Tibial nerve (tissue), 4 donors: Measurements from ENCODE around the gene PSMD12. TPM values are rescaled to one million over a fixed set of nuclear protein-coding genes. Genes with fewer than 3 reads are reported as not detected.

ENCODE experiments used
- DNase-seq, 2 donors: peaks; one replicate each; pipeline ENCODE4 v3.0.0-alpha.2; 2019; ENCODE audit warnings: low spot score in 2 of 2
- H3K27ac ChIP-seq, 4 donors: fragments of 200-600 bp; sonication (generic) in 3 of 4; one replicate each; pipeline ENCODE4 v1.5.1; 2017 to 2019; ENCODE audit warnings: mild to moderate bottlenecking in 1 of 4
- H3K27me3 ChIP-seq, 2 donors: fragments of 200-600 bp; sonication (generic) in 1 of 2; one replicate each; pipeline versions ENCODE4 v1.5.1 to v1.6.0; 2017 to 2019
- H3K36me3 ChIP-seq, 3 donors: fragments of 200-600 bp; sonication (generic); one replicate each; pipeline ENCODE4 v1.5.1; 2018 to 2019
- H3K4me1 ChIP-seq, 4 donors: fragments of 200-600 bp; sonication (generic) in 3 of 4; one replicate each; pipeline ENCODE4 v1.5.1; 2017 to 2019
- H3K4me3 ChIP-seq, 4 donors: fragments of 200-600 bp; sonication (generic) in 3 of 4; one replicate each; pipeline ENCODE4 v1.5.1; 2017 to 2019; ENCODE audit warnings: mild to moderate bottlenecking in 1 of 4, moderate library complexity in 1 of 4
- H3K9me3 ChIP-seq, 4 donors: fragments of 200-600 bp; sonication (generic) in 3 of 4; one replicate each; pipeline ENCODE4 v1.5.1; 2017 to 2019
- EP300 ChIP-seq, 2 donors: sonication (generic); formaldehyde crosslinking; IDR thresholded peaks; one replicate each; pipeline ENCODE4 v1.6.1; 2017; ENCODE audit warnings: antibody characterized with exemption in 2 of 2, mild to moderate bottlenecking in 1 of 2
- POLR2A ChIP-seq, 2 donors: fragments of 450-650 bp; IDR thresholded peaks; one replicate each; pipeline ENCODE4 v1.6.1; 2017; ENCODE audit warnings: antibody characterized with exemption in 2 of 2, mild to moderate bottlenecking in 2 of 2, moderate library complexity in 2 of 2
- WGBS, 2 donors: methylation state at CpG; one replicate each; pipeline ENCODE4 v1.1.5; 2018; 5-methylcytosine and 5-hydroxymethylcytosine counted together
- total RNA-seq, 4 donors: library from RNA; depleted of rRNA; stranded (reverse); fragments of >200 nt; gene quantifications; one replicate each; pipeline ENCODE4 v1.1.0, GENCODE V29; 2016
- TF ChIP-seq, protein P1 (sequence below), 5 experiments: fragments of 200-600 bp in 3 of 5; fragments of 450-650 bp in 2 of 5; sonication (generic) in 3 of 5; IDR thresholded peaks; one replicate each; pipeline ENCODE4 v1.5.1; 2016 to 2019; ENCODE audit warnings: antibody characterized with exemption in 5 of 5, mild to moderate bottlenecking in 3 of 5, moderate library complexity in 2 of 5

PSMD12 gene
- total RNA-seq, 4 donors from 2014 or later = 16.1 to 24.7 (median 22.4) TPM

DNA sequence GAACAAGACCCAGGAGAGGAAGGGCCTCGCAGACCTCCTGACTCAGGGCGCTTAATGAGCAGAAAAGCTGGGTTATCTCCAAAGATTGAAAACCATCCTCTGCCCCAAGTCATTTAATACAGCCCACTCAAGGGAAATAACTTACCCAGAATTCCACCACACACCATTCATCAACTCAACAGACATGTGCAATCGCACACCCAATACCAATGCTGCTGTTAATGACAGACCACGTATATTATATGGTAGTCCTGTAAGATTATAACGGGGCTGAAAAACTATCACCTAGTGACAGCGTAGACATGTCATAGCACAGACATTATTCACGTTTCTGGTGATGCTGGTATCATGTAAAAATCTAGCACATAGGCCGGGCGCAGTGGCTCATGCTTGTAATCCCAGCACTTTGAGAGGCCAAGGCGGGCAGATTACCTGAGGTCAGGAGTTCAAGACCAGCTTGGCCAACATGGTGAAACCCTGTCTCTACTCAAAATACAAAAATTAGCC, 68.9 kb downstream of the PSMD12 start:
- no peak for TF ChIP-seq POLR2A (IDR thresholded peaks at IDR 0.05)
- TF ChIP-seq EP300 (IDR thresholded peaks at IDR 0.05) = no peak
- TF ChIP-seq, protein P1, sequence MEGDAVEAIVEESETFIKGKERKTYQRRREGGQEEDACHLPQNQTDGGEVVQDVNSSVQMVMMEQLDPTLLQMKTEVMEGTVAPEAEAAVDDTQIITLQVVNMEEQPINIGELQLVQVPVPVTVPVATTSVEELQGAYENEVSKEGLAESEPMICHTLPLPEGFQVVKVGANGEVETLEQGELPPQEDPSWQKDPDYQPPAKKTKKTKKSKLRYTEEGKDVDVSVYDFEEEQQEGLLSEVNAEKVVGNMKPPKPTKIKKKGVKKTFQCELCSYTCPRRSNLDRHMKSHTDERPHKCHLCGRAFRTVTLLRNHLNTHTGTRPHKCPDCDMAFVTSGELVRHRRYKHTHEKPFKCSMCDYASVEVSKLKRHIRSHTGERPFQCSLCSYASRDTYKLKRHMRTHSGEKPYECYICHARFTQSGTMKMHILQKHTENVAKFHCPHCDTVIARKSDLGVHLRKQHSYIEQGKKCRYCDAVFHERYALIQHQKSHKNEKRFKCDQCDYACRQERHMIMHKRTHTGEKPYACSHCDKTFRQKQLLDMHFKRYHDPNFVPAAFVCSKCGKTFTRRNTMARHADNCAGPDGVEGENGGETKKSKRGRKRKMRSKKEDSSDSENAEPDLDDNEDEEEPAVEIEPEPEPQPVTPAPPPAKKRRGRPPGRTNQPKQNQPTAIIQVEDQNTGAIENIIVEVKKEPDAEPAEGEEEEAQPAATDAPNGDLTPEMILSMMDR (IDR thresholded peaks at IDR 0.05) = no peak
- Histone ChIP-seq H3K4me1 (peaks cover 0 to 13% (median 0%) of the 10 kb centered on the region in 4 donors), H3K9me3 (no peaks in the 10 kb centered on the region), H3K27me3 (no peaks in the 10 kb centered on the region), H3K36me3 (no peaks in the 10 kb centered on the region), H3K4me3 (no peak overlapping the region), H3K27ac (no peak overlapping the region)
- DNase-seq = no peak
- whole genome bisulfite sequencing, 2 donors = 77 to 86% methylated on average over 10 of the region's 10 CpGs

- no peak overlapping the region for H3K27ac ChIP-seq
- TF ChIP-seq POLR2A (IDR thresholded peaks at IDR 0.05) (no peak), EP300 (IDR thresholded peaks at IDR 0.05) (no peak)
- TF ChIP-seq, protein P1 (IDR thresholded peaks at IDR 0.05) = no peak
- 91 to 96% methylated on average over 32 to 36 of the region's 44 CpGs for WGBS, 2 donors
- H3K4me1 ChIP-seq = peaks cover 0 to 28% (median 3%) of the 10 kb centered on the region in 4 donors
- no peaks in the 10 kb centered on the region for H3K9me3 ChIP-seq
- H3K4me3 ChIP-seq = no peak overlapping the region
- H3K36me3 ChIP-seq = no peaks in the 10 kb centered on the region
- no peaks in the 10 kb centered on the region for H3K27me3 ChIP-seq
- no peak for DNase-seq
Measured at GRCh38 chr17:67294451-67295199, 71.8 kb downstream of the PSMD12 start.

- peak; percentile 41 to 66 for DNase-seq
- peak overlapping the region in 1 of 4 donors; percentile 18 for H3K4me3 ChIP-seq
Measured at GRCh38 chr17:67293251-67294203, 72.8 kb downstream of the PSMD12 start.

GRCh38 chr17:67290711-67291291, 75.6 kb downstream of the PSMD12 start:
- TF ChIP-seq EP300 (IDR thresholded peaks at IDR 0.05) (no peak), POLR2A (IDR thresholded peaks at IDR 0.05) (no peak)
- TF ChIP-seq, protein P1 (IDR thresholded peaks at IDR 0.05) = no peak
- 48 to 53% methylated on average over 11 of the region's 11 CpGs for WGBS, 2 donors
- H3K27ac ChIP-seq = peak overlapping the region in 2 of 4 donors; percentile 33 to 38
- no peaks in the 10 kb centered on the region for H3K36me3 ChIP-seq
- no peaks in the 10 kb centered on the region for H3K27me3 ChIP-seq
- no peaks in the 10 kb centered on the region for H3K9me3 ChIP-seq
- no peak for DNase-seq
- no peak overlapping the region for H3K4me3 ChIP-seq
- peaks cover 0 to 41% (median 3%) of the 10 kb centered on the region in 4 donors for H3K4me1 ChIP-seq

More at GRCh38 chr17:67293251-67294203, 72.8 kb downstream of the PSMD12 start:
- no peak for TF ChIP-seq POLR2A (IDR thresholded peaks at IDR 0.05)
- TF ChIP-seq, protein P1 (IDR thresholded peaks at IDR 0.05) = peak; percentile 74 to 82 (median 79)
- H3K36me3 ChIP-seq = no peaks in the 10 kb centered on the region
- H3K27me3 ChIP-seq = no peaks in the 10 kb centered on the region
- peak overlapping the region in 1 of 4 donors; percentile 12 for H3K27ac ChIP-seq
- WGBS, 2 donors = 51 to 54% methylated on average over 32 of the region's 32 CpGs
- no peaks in the 10 kb centered on the region for H3K9me3 ChIP-seq
- H3K4me1 ChIP-seq = peaks cover 0 to 39% (median 3%) of the 10 kb centered on the region in 4 donors
